Posterior vena cava (tissue), 2 donors: ENCODE data around the gene MYO3B. TPM values are rescaled to one million over a fixed set of nuclear protein-coding genes. Genes with fewer than 3 reads are reported as not detected.

Source experiments
- DNase-seq: peaks from one replicate; pipeline ENCODE4 v3.0.0-alpha.2; 2020; ENCODE audit warnings: low spot score
- intact Hi-C, 2 donors: fragments of 100-400 bp; cut with DNase I; formaldehyde crosslinking; loops; one replicate each; pipeline versions ENCODE4 v1.14.1 to v1.14.2; 2022 to 2023
- total RNA-seq, 2 donors: library from RNA; stranded (reverse); fragmentation: NEBNext Ultra II Directional; extraction: Animal tissue kit (Norgen Biotek cat#: 25700); gene quantifications; one replicate each; pipeline ENCODE4 v1.2.1, GENCODE V29; 2021
- donor health status: DM: yes; HTN: yes; CAD: no.
- donor health status: DM: yes; HTN: yes; CAD: no.

Gene MYO3B
- total RNA-seq, 2 donors from 2014 or later = 0.05 TPM; not detected in 1

DNA sequence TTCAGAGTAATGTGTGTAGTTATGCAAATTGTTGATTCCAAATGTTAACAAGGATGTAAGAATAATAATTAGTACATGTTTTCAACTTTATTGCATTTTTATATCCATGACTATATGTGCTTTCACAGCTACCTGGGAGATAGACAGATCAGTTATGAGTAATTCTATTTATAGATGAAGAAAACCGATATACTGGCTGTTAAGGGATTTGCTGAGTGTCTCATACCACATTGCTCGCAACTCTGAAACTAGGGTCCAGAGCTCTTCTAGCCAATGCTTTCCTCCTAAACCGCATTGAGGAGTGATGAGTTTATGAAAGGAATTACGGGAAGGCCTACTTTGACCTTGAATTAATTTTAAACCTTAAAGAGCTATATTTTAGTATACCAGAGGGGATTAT is 202.3 kb downstream of the MYO3B start:
- intact Hi-C loops = no loop called here
- DNase-seq = no peak

DNA sequence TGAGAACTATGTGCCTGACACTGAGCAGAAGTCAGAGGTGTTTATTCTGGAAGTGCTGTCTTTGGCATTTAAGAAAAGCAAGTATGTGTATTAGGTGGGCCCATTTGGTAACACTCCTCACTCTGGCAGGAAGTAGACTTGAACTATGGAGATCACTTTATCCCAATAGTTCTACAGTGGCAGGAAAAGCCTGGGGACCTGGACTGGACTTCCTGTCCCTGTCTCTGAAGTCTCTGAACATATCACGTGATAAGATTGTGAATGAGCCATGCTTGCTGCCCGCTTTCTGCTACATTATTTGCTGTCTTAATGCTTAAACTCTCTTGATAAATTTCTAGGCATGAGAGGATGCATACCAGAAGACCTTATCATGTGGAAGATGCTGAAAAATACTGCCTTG is 203.7 kb downstream of the MYO3B start:
- no peak for DNase-seq
- intact Hi-C loops = no loop called here

DNA sequence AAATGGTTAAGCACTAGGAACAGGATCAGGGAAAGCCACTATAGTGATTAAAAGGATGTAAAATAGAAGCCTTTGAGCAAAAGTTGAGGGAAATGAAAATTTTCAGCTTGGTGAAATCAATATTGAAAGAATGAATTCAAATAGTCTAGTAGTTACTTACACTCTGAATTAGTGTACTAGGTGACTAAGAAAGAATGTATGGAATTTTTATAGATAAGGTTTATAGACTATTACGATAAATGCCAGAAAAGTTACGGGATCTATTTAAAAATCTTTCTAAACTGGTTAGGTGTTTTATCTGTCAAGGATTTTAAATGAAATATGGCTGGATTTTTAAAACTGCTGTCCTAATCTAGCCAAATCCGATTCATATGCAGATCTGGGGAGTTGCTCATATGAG is 208.6 kb downstream of the MYO3B start:
- no peak for DNase-seq
- intact Hi-C loops = no loop called here

DNA sequence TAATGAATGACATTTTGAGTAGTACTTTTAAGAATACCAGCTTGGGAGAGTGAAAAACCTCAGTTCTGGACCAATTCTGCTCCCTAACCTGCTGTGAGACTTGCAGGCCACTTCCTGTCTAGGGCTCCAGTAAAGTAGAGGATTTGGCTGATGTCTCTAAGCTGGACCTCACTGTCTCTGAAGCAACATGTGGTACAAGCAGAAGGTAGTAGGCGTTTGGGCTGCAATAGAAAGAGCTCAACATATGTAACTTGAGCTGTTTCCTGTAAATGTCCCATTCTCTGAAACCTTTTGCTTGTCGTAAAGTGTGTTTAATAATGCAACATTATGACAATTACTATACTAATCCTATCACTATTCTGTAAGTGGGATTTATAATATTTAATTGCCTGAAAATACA is 213.1 kb downstream of the MYO3B start:
- intact Hi-C loops = no loop called here
- no peak for DNase-seq

DNA sequence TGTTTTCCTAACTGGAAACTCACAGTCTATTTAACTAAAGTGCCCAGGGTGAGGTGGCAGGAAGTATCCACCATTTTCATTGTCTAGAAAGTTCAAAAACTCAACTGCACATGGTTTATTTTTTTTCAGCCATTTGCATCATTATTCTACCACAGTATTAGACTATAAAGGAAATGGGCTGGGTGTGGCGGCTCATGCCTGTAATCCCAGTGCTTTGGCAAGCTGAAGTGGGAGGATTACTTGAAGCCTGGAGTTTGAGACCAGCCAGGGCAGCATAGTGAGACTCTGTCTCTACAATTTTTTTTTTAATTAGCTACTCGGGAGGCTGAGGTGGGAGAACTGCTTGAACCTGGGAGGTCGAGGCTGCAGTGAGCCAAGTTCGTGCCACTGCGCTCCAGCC is 213.8 kb downstream of the MYO3B start:
- intact Hi-C loops = no loop called here
- no peak for DNase-seq

DNA sequence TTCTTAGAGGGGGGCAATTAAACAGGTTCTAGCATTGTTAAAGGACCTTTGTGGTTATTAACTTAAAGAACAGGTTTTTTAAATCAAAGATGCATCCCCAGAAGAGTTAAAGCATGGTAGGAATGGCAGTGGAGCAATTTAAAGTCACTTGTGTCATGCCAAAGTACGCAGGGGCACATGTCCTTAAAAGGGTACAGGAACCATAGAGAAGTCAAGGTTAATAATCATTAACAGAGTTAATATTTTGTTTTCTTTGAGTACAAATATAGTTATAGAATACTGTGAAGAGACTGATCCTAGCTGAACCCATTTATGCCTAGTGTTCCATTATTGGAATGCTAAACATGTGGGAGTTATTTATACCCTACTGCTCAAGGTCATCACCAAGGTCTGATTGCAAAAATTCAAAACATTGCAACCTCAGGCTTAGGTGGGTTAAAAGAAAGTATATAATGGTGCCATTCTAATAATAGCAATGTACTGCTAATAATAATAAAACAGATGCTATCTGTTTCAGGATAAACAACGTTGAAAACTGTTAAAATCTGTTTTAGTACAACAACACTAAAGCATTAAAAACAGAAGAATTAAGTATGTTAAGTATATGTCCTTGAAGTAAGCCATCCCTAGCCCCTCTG is 216.0 kb downstream of the MYO3B start:
- DNase-seq = no peak
- intact Hi-C loops = no loop called here

DNA sequence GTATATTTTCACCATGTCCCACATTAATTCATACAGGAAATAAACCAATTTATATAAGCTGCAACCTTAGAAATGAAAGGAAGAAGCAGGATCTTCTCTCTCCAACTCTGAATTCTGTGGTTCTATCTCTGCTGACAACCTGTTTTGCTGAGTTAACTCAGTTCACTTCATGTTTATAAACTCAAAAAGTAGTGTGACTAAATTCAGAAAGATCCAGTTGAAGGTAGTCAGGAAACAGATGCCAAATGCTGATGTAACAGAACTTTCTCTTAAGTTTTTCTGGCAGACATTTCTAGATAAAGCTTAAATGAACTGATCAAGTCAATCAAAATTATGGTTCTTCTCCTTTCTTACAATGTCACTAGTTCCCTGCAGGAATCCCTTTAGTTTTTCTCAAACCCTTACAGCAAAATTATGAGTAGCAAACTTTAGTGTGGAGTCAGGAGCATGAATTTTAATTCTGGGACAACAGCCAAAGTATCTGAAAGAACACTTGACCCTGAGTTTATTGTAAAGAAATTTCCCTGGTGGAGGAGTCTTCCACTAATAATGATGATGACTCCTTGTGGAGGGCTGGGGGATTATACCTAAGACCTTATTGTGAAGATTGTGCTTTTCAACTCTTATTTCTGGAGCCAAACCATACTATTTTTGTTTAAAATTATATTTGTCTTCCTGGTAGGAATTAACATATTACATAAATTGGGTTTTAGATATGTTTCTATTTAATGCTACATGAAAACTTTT is 216.9 kb downstream of the MYO3B start:
- intact Hi-C loops = no loop called here
- no peak for DNase-seq

DNA sequence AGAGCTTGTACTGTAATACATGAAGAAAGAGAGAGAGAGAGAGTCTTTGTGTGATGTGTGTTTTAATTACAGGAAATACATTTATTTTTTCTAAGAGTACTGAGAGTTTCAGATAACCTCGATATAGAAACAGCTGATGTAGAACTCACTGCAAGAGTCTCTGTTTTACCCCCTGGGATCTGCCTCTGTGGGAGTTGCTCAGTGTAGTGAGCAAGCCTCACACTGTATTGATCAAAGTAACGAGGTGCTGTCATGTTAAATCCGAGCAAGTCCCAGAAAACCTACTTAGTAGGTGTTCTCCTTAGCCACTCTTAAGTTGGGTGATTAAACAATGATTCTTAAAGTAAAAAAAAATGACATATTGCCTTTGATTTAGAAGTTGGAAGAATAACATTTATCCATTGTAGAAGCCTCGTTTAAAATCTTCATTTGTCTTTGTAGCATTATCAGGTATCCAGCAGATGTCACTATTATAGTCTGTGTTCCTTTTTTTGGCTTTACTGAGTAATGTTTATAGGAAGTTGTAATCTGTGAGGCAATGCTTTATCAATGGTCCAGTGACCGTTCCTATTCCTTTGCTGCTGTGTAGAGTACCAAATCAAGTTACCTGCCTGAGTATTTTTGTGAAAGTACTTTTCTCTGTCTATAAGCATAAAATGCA is 219.0 kb downstream of the MYO3B start:
- intact Hi-C loops = no loop called here
- DNase-seq = no peak

DNA sequence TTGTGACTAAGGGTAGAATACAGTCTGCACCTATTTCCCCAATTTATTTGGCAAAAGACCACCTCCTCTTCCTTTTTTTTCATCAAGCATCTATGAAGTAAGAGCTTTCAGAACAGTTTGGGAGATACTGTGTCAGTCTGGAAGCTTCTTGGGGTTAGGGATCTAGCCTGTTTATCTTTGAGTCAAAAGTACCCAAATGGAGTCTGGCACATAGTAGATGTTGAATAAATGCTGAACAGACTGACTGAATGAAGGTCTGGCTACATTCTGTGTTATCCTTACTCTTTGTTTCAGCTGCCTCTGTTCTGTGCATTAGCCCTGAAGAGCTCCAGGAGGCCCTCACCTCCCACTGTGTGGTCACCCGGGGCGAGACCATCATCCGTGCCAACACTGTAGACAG is 223.2 kb downstream of the MYO3B start:
- intact Hi-C loops = no loop called here
- DNase-seq = no peak

DNA sequence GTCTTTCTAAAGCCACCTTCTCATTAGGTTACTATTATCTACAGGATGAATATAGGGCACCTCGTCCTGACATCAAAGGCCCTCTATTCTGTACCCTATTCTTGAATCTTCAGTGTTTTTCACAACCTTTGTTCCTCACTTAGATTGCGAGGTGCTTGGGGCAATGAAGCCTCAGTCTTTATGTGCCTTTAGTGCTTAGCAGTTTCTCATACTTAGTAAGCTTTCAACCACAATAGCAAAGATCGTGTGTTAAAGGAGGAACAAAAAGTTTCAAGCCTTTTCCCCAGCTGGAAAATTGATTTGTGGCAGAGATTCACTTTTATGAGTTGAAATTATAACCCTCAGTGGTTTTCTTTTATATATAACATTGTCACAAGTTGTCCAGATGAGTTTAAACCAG is 226.9 kb downstream of the MYO3B start:
- intact Hi-C loops = loop anchor here in 1 of 2 donors (5.0 kb wide), 1 partner anchor 407 kb away; no protein-coding TSS in a partner anchor
- DNase-seq = no peak

DNA sequence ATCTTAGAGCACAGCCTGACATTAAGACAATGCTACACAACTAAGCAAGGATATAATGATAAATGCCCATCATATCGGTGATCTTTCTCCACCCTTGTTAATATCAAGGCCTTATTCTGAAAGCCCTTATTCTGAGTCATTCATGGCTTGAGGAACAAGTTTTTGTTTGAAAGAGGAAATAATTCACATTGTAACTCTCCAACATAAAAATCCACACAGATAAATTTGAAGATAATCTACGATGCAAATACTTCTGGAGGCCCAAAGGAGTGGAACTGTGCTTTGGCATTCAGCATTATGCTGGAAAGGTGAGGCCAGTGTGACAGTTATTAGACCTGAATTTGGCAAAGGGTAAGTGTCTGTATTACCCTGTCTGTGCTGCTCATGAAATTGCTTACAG is 227.4 kb downstream of the MYO3B start:
- intact Hi-C loops = loop anchor here in 1 of 2 donors (5.0 kb wide), 1 partner anchor 407 kb away; no protein-coding TSS in a partner anchor
- no peak for DNase-seq

DNA sequence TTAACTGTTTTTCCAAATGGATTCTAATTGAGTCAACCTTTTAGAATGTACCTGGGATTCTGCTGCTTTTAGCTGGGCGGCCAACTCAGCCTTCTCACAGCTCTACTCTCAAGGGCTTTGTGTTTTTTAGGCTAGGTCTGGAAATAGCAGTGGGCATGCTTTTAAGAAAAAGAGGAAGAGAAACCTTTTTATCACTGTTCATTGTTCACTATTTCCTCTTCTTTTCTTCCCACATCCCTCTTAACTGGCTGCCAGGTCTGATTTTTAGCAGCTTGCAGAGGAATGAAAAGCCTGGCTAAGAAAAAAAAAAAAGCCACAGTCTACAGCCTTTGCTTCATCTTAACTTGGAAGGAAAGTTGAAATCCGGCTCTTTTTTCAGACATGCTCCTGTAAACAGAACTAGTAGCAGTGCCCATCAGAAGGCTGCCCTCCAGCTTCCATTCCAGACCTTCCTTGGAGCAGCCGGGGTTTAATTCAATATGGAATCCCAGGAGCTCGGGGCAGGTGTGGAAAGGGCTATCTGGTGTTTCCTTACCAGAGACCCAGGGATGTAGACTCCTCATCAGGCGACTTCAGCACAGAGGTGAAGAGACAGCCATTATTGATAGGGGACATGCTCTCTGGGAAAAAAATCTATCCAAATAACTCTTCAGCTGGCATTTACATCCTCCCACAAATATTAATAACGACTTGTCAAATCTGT is 230.7 kb downstream of the MYO3B start:
- intact Hi-C loops = loop anchor here in 1 of 2 donors (5.0 kb wide), 1 partner anchor 404 kb away; no protein-coding TSS in a partner anchor
- no peak for DNase-seq

DNA sequence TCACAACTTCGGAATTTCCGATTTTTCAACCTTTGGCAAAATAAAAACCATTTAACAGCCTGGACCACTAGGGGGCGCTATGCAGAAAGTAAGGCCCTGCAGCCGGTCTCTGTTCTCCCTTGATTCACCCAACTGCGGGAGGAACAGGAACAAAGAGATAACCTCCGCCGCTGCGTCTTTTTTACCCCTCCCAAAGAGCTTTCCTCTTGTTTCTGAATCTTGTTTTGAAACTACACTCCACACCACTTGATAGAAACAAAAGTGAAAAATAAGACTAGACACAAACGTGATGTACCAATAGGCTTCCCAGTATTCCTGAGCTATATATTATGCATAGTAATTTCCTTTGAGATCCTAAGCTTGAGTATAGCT is 231.2 kb downstream of the MYO3B start:
- intact Hi-C loops = loop anchor here in 1 of 2 donors (5.0 kb wide), 1 partner anchor 403 kb away; no protein-coding TSS in a partner anchor
- DNase-seq = peak; percentile 87

DNA sequence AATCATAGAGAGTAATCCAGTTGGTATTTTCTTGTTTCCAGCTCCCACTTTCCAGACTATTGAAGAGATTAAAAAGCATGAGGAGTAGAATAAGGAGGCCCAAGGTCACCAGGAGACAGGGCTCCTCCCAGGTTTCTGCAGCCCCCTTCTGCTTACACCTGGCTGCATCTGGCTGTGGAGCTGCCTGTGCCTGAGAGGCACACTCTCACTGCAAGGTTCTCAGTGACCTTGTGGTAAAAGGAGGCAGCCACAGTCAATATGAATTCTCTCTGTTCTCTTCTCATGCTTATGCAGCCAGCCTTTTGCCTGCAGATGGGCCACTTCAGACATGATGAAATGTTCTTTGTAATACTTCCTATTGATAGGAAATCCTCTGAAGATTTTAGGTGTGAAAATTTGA is 233.7 kb downstream of the MYO3B start:
- intact Hi-C loops = no loop called here

DNA sequence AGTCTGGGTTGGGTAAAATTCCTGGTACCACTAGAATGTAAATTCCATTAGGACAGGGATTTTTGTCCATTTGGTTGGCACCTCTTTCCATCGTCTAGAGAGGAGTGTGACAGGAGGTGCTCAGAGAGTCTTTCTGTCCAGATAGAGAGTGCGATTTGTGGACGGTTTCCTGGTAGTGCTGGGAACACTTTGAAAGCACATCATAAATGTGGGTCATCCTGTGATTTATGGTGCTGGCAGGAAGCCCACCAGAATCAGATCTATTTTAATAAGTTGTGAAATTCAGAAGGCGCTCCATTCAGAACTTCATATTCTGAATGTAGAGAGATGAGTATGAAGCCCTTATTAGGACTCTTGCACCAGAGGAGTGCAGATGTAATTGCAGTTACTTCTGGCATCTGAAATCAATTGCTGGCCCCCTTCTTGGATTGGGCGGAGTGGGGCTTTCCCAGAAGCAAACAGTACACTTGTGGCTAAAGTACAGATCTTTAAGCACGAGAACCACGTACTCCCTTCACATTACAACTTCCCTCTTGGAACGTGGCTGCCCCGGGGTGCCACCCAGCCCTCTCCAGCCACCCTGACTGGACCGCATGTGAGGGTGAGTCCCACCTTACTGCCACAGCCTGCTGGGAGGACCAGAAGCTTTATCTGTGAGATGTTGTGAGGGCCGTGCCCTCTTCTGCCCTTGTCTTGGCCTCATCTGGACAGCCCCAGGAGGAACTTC is 243.2 kb downstream of the MYO3B start:
- DNase-seq = no peak
- intact Hi-C loops = no loop called here

More for the DNA sequence above, 233.7 kb downstream of the MYO3B start:
- no peak for DNase-seq

DNA sequence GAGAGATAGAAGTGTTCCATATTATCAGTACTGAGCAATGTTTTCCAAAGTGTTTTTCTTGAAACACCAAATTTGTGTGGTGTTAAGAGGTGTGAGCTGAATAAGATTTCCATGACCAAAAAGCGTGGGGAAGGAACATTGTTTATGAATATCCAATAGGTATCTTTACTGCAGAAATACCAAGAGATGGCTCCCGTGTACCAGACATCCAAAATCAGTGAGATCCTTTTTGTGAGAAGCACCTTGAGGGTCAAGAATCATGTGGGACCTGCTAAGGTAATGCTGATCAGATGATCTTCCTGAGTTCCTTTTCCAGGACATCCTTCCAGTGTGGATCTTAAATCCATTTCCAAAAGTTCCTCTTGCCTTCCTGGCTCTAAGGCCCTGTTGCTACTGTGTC is 246.0 kb downstream of the MYO3B start:
- intact Hi-C loops = no loop called here
- no peak for DNase-seq

DNA sequence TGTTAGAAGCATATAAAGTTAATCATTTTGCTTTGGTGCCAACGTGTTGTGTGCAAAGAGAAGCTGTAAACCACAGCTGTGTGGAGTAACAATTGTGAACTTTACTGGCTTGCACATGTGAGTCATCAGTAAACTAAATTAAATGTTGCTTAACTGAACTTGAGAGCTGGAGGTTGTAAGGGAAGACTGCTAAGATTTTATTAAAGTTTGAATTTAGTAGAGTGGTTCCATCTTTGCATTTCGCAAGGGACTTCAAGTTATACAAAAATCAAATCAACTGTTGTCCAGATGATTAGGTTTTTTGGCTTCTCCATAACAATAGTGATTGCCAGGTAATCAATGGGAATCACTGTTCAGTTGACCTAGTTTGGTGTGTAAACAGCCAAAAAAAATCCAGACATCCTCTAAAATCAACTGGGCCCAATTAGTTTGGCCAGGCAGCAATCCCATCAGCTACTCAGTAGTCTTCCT is 247.4 kb downstream of the MYO3B start:
- intact Hi-C loops = no loop called here
- no peak for DNase-seq

DNA sequence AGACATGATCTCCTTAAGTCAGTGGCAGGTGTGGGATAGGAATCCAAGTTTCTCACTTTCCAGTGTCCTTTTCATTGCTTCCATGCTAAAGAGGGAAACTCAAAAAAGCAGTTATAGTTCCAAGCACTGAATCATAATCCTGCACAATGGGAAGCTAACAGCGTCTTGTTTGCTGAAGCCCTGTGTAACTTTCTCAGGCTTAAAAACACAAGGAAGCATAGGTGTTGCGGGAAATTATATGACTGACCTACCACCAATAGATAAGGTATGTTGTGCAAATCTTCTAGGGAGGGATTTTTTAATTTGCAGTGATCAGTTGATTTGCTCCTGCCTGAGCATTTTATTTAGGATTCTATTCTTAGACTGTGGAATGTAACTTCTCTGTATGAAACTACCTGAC is 250.9 kb downstream of the MYO3B start:
- no peak for DNase-seq
- intact Hi-C loops = no loop called here

DNA sequence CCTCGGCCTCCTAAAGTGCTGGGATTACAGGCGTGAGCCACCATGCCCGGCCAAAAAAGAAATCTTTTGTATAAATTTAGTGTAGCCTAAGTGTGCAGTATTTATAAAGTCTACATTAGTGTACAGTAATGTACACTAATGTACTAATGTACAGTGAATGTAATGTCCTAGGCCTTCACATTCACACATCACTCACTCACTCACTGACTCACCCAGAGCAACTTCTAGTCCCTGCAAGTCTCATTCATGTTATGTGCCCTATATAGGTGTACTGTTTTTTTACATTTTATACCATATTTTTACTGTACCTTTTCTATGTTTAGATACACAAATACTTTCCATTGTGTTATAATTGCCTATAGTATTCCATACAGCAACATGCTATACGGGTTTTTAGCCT is 254.9 kb downstream of the MYO3B start:
- no peak for DNase-seq
- intact Hi-C loops = no loop called here
